SH-SY5Y (cell line): ENCODE data around the gene AFAP1L2.

ENCODE experiments used
- GATA2 ChIP-seq: IDR thresholded peaks from 2 replicates; pipeline ENCODE4 v1.6.1; 2011; ENCODE audit warnings: mild to moderate bottlenecking, low read depth, low read length
- GATA3 ChIP-seq: IDR thresholded peaks from 2 replicates; pipeline ENCODE4 v1.6.1; 2011; ENCODE audit warnings: low read depth, mild to moderate bottlenecking, low read length, moderate library complexity

AFAP1L2 gene

DNA sequence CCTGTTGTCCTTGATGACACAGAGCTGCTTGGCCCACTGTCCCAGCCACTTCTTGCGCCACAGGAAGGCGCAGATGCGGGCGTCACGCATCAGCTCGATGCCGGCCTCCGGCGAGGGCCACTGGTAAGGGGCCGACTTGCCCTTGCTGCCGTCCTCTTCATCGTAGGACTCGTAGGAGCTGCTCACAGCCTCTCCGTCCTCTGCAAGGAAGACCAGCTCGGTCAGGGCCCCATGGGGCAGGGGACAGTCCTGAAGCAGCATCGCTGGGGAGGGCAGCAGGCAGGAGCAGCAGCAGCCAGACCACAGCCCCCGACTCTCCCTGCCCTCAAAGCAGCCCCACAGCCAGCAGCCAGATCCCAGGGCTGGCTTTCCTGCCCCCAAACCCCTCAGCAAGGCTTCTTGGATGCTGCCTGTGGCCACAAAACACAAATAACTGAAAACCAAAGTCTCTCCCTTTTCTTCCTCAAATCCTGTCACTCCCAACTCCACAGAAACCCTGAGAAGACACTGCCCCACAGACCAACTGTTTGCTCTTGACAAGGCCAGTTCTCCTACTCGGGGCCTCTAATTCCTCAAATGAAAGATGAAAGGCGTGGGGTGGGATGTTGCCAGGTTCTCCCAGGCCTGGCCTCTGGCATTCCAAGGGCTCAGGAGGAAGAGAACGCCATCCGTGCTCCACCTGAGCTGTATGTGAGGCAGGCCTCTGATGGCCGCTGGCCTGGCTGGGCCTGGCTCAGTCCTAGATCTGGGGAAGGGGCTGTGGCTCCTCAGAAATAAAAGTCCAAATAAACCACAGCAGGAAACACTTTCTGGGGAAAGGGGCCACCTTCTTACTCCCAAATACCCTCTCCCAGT is 88.5 kb downstream of the AFAP1L2 start:
- TF ChIP-seq GATA3 (no peak), GATA2 (no peak)

DNA sequence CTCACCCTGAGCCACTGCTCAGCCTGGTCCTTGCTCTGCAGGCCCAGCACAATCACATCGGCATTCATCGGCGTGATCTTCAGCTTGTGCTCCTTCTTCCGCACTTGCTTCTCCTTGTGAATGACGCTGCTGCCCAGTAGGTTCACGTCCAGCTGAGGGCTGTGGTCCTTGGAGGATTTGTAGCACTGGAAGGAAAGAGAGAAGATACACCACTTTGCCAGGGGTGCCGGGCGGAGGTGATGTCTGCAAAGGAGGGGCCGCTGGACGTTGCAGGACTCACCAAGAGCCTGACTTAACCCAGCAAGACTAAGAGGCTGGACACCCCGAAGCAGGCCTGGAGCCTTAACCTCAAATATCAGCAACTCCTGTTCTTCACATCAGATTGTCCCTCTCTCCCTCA is 90.4 kb downstream of the AFAP1L2 start:
- TF ChIP-seq GATA2 (no peak), GATA3 (no peak)

DNA sequence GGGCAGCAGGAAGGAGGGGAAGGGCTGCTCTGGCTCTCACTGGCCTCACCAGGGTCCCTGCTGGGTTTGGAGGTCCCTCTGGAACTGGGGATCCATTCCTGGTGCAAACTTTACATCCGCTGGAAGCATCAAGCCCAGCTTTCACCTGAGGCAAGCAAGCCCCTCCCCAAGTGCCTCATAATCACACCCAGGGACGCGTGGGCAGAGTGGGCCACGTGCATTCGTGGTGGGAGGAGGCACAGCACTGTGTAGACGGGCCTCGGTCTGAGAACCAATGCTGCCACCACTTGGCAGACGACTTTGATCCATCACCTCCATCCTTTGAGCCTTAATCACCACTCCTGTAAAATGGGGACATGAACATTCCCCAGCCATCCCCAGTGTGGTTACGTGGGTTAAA is 91.2 kb downstream of the AFAP1L2 start:
- no peak for TF ChIP-seq GATA2
- no peak for TF ChIP-seq GATA3

DNA sequence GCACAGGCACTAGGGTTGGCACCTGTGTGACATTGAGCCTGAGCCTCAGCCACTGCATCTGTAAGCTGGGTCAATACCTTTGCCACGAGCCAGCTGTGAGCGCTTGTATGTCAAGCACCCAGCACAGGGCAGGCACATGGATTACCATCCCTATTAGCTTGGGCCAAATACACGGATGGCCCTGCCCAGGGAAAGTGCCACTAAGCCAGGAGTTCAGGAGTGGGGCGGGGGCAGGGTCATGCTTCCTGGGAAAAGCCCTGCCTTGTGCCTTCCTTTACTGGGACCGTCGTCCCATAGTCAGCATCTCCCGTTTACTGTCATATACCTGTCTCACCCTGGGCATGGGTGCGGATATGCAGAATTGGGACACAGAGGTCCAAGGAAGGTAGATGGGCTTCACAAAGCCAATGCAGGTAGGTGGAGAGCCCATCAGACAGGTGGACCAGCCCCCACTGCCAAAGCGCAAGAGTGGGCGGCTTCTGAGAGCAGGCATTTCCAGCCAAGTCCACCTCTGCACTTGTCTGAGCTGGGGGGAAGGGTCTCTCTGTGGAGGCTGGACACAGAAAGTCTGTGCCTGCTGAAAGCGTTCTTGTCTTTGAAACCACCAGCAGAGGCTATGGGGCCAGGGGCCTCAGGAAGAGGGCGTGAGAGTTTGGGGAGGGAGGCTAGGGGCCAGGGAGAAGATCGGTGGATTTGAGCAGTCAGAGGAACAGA is 92.6 kb downstream of the AFAP1L2 start:
- no peak for TF ChIP-seq GATA2
- TF ChIP-seq GATA3, result no peak

DNA sequence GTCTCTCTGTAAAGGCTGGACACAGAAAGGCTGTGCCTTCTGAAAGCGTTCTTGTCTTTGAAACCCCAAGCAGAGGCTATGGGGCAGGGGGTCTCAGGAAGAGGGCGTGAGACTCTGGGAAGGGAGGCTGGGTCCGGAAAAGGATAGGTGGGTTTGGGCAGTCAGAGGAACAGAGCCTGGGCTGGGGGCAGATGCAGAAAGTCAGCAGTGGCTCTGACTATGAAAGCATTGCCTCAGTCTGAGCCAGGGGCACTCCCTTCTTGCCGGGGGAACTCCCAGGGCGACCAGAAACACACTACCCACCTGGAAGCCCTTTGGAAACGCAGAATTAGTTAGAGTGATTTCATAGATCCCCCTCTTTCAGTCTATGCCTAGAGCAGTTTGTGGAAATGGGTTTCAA is 93.3 kb downstream of the AFAP1L2 start:
- TF ChIP-seq GATA3 (no peak), GATA2 (no peak)

DNA sequence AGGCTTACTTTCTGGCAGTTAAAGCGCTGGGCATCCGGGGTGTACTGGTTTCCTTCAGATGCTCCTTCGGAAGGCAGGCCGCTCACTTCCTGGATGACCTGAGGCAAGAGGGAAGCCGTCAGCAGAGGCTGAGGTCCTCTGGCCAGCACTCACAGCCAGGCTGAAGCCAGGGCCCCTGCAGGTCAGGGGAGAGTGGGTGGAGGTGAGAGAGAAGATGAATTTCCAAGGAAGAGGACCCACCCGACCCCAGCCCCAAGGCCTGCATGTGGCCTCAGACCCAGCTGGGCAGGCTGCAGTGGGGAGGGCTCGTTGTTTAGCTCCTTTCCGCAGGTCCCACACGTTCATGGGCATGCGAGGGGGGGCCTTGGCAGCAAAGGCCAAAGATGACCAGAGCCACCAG is 94.0 kb downstream of the AFAP1L2 start:
- TF ChIP-seq GATA2, result no peak
- TF ChIP-seq GATA3, result no peak

DNA sequence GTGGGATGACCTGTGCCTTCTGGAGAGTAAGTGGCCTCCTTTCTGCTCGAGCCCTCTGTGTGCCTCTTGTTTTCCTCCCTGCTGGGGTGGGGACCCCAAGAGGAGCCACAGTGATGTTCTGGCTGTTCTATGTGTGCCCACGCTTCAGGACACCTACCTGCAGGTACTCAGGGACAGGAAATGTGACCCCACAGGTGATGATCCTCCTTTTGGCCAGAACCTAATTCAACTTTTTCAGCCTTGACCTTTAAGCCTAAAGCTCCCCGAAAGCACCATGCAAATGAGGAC is 95.0 kb downstream of the AFAP1L2 start:
- no peak for TF ChIP-seq GATA3
- TF ChIP-seq GATA2, result no peak

DNA sequence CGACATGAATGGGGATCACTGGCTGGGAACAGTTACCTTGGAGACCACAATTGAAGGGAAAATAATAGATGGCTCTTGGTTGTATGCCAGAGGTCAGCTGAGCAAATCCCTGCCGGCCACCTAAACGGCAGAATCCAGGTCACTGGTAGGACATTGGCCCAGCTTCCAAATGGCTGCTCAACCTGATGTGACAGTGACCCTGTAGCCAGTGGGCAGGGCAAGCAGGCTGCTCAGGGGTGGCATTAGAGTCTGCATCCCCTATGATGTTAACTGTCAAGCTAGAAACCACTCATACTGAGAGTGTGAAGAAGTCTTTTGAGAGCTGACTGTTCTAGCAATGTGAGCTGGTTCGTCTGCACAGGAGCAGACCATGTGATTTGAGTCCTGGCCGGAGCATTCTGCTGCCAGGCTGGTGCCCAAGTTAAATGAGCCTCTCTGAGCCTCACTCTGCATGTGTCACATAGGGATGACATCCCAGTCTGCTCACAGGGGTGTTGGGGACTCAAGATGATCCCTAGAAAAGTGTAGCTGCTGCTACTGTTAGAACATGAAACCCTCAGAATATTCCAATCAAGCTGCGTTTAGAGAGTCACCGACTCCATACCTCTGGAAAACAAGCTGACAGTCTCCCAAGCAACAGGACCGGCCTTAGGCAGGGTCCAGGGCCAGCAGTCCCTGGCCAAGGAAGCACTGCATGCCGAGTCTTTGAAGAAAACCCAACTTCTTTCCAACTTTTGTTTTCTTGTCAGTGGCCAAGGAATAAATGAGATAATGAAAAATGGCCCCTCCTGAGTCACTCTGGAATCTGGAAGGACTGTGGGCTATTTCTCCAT is 95.6 kb downstream of the AFAP1L2 start:
- TF ChIP-seq GATA2 (no peak), GATA3 (no peak)

DNA sequence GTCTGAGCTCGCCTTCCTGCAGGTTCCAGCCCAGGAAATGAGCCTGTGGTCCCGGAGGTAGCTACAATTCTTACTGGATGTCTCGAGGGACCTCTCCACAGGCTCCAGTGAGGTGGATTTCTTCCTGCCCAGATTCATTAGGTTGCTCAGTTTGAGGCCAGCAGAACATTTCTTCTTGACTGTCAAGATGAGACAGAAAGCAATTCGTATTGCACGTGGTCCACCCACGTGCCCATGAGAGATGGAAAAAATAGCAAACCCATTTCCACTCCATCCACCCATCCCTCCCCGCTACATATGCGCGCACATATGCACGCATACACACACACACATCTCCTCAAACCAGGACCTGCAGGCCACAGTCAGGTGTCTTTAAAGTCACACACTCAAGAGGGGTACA is 96.6 kb downstream of the AFAP1L2 start:
- TF ChIP-seq GATA2 (no peak), GATA3 (no peak)

DNA sequence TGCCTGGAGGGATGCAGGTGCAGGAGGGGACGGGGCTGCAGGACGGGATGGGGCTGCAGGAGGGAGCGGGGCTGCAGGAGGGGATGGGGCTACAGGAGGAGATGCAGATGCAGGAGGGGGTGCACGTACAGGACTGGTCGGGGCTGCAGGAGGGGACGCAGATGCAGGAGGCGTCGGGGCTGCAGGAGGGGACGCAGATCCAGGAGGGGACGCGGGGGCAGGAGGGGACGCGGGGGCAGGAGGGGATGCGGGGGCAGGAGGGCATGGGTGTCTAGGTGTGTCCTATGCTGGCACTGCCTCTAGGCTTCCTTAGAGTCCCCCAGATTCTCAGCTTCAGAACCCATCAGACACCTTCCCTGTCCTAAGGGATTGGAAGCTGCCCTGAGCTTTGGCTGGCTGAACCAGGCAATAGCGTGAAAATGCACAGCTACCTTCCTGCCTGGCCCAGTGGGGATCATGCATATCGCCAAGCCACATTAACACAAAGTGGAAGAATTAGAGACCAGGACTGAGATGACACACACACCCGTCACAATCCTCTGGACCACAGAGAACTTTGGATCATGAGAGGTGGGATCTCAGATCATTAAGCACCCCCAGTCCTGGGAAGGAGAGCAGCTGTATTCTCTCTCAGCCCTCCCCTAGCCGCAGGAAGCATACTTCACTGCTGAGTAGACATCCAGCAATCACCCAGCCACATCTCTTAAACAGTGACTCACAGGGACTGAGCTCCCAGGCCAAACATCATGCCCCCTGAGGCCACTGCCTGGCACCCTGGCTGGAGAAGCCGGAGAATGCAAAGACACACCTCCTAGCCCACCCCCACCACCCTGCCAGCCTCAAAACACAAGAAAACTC is 98.0 kb downstream of the AFAP1L2 start:
- no peak for TF ChIP-seq GATA3
- no peak for TF ChIP-seq GATA2

DNA sequence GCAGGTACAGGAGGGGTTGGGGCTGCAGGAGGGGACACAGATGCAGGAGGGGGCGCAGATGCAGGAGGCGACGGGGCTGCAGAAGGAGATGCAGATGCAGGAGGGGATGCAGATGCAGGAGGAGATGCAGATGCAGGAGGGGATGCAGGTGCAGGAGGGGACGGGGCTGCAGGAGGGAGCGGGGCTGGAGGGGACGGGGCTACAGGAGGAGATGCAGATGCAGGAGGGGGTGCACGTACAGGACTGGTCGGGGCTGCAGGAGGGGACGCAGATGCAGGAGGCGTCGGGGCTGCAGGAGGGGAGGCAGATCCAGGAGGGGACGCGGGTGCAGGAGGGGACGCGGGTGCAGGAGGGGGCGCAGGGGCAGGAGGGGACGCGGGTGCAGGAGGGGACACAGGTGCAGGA is 98.8 kb downstream of the AFAP1L2 start:
- TF ChIP-seq GATA2 (no peak), GATA3 (no peak)

DNA sequence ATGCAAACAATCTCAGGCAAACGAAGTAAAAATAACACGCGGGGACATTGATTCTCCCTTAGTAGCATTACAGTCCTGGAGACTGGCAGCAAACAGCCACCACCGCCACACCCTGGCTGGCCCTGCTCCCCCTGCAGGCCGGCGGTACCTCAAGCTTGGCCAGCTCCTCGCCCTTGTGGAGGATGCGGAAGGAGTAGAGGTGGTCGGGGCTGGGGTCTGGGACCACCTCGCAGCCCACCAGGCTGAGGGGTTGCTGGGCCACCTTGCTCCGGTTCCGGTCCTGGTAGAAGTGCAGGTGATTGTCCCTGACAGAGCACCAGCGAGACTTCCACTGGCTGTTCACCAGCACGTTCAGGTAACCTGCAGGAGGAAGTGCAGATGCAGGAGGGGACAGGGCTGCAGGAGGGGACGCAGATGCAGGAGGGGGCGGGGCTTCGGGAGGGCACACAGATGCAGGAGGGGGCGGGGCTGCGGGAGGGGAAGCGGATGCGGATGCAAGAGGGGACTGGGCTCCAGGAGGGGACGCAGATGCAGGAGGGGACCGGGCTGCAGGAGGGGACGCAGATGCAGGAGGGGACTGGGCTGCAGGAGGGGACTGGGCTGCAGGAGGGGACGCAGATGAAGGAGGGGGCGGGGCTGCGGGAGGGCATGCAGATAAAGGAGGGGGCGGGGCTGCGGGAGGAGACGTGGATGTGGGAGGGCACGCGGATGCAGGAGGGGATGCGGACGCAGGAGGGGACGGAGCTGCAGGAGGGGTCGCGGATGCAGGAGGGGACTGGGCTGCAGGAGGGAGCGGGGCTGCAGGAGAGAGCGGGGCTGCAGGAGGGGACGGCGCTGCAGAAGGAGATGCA is 99.5 kb downstream of the AFAP1L2 start:
- TF ChIP-seq GATA2 (no peak), GATA3 (no peak)
